Right atrium auricular region (tissue), 2 donors: ENCODE results near the gene JUND. TPM values are rescaled to one million over a fixed set of nuclear protein-coding genes. Genes with fewer than 3 reads are reported as not detected.

Source experiments
- DNase-seq: peaks from one replicate; pipeline ENCODE4 v3.0.0-alpha.2; 2019; ENCODE audit warnings: low spot score
- H3K27ac ChIP-seq, 2 donors: fragments of 200-600 bp; sonication (generic); 1 replicate in 1 of 2; 2 replicates in 1 of 2; pipeline ENCODE4 v1.5.1; 2016 to 2019
- H3K27me3 ChIP-seq, 2 donors: fragments of 200-600 bp; sonication (generic); one replicate each; pipeline versions ENCODE4 v1.5.1 to v1.6.0; 2017 to 2019
- H3K36me3 ChIP-seq: fragments of 200-600 bp; sonication (generic); one replicate; pipeline ENCODE4 v1.5.1; 2016
- H3K4me1 ChIP-seq, 2 donors: fragments of 200-600 bp; sonication (generic); one replicate each; pipeline versions ENCODE4 v1.5.1 to v1.6.0; 2017 to 2019
- H3K4me3 ChIP-seq, 2 donors: fragments of 200-600 bp; sonication (generic); 1 replicate in 1 of 2; 2 replicates in 1 of 2; pipeline ENCODE4 v1.5.1; 2017 to 2019; ENCODE audit warnings: mild to moderate bottlenecking in 1 of 2, moderate library complexity in 1 of 2
- H3K9me3 ChIP-seq, 2 donors: fragments of 200-600 bp; sonication (generic); one replicate each; pipeline ENCODE4 v1.5.1; 2019
- total RNA-seq, 2 donors: library from RNA; depleted of rRNA; stranded (reverse); fragments of >200 nt; gene quantifications; one replicate each; pipeline ENCODE4 v1.1.0, GENCODE V29; 2016
- TF ChIP-seq, protein P1 (sequence below), 2 donors: fragments of 200-600 bp; sonication (generic); IDR thresholded peaks; one replicate each; pipeline ENCODE4 v1.5.1; 2019; ENCODE audit warnings: antibody characterized with exemption in 2 of 2

JUND gene
- total RNA-seq, 2 donors from 2014 or later = 240 to 420 TPM

DNA sequence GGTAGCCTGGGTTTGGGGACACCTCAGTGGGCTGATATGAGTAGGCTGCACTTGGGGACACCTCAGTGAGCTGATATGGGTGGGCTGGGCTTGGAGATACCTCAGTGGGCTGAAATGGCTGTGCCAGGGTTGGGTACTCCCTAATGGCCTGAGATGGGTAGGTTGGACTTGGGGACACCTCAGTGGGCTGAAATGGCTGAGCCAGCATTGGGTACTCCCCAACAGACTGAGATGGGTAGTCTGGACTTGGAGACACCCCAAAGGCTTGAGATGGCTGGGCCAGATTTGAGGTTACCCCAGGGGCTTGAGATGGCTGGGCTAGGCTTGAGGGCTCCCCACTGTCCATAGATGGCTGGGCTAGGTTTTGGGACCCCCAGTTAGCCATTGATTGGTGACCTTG lies 19.3 kb downstream of the JUND start:
- TF ChIP-seq, protein P1, sequence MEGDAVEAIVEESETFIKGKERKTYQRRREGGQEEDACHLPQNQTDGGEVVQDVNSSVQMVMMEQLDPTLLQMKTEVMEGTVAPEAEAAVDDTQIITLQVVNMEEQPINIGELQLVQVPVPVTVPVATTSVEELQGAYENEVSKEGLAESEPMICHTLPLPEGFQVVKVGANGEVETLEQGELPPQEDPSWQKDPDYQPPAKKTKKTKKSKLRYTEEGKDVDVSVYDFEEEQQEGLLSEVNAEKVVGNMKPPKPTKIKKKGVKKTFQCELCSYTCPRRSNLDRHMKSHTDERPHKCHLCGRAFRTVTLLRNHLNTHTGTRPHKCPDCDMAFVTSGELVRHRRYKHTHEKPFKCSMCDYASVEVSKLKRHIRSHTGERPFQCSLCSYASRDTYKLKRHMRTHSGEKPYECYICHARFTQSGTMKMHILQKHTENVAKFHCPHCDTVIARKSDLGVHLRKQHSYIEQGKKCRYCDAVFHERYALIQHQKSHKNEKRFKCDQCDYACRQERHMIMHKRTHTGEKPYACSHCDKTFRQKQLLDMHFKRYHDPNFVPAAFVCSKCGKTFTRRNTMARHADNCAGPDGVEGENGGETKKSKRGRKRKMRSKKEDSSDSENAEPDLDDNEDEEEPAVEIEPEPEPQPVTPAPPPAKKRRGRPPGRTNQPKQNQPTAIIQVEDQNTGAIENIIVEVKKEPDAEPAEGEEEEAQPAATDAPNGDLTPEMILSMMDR (IDR thresholded peaks at IDR 0.05) = no peak
- no peak overlapping the region for H3K4me3 ChIP-seq
- no peak overlapping the region for H3K27ac ChIP-seq
- H3K27me3 ChIP-seq = no peaks in the 10 kb centered on the region
- H3K9me3 ChIP-seq = no peaks in the 10 kb centered on the region
- DNase-seq = no peak
- H3K36me3 ChIP-seq = peaks cover 15% of the 10 kb centered on the region
- H3K4me1 ChIP-seq = no peaks in the 10 kb centered on the region

DNA sequence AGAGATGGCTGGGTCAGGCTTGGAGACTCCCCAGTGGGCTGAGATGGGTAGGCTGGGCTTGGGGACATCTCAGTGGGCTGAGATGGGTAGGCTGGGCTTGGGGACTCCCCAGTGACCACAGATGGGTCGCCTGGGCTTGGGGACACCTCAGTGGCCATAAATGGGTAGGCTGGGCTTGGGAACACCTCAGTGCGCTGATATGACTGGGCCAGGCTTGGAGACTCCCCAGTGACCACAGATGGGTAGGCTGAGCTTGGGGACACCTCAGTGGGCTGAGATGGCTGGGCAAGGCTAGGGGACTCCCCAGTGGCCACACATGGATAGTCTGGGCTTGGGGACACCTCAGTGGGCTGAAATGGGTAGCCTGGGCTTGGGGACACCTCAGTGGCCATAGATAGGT lies 19.9 kb downstream of the JUND start:
- Histone ChIP-seq H3K4me3 (no peak overlapping the region), H3K4me1 (no peaks in the 10 kb centered on the region), H3K36me3 (peaks cover 9% of the 10 kb centered on the region), H3K27me3 (no peaks in the 10 kb centered on the region), H3K9me3 (no peaks in the 10 kb centered on the region), H3K27ac (no peak overlapping the region)
- DNase-seq = no peak
- TF ChIP-seq, protein P1 (IDR thresholded peaks at IDR 0.05) = no peak

DNA sequence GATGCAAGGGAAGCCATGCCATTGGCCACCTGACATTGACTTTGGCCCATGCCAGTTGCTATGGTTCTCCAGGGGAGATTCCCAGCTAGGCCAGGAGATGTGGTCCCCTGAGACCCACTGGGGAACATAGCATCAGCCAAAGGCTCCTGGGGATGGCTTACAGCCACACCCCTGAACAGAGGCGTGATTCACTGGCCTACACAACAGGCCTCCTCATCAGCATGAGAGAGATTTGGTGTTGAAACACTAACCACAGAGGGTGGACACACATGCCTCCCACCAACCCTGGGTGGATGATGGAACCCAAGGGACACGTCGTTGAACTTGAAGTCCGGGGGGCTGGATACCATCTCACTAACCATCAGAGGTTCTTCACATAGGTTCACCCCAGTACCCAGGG lies 21.5 kb downstream of the JUND start:
- no peaks in the 10 kb centered on the region for H3K27me3 ChIP-seq
- TF ChIP-seq, protein P1 (IDR thresholded peaks at IDR 0.05) = no peak
- no peak for DNase-seq
- no peaks in the 10 kb centered on the region for H3K9me3 ChIP-seq
- H3K36me3 ChIP-seq = no peaks in the 10 kb centered on the region
- H3K4me1 ChIP-seq = no peaks in the 10 kb centered on the region
- H3K4me3 ChIP-seq = no peak overlapping the region
- no peak overlapping the region for H3K27ac ChIP-seq

DNA sequence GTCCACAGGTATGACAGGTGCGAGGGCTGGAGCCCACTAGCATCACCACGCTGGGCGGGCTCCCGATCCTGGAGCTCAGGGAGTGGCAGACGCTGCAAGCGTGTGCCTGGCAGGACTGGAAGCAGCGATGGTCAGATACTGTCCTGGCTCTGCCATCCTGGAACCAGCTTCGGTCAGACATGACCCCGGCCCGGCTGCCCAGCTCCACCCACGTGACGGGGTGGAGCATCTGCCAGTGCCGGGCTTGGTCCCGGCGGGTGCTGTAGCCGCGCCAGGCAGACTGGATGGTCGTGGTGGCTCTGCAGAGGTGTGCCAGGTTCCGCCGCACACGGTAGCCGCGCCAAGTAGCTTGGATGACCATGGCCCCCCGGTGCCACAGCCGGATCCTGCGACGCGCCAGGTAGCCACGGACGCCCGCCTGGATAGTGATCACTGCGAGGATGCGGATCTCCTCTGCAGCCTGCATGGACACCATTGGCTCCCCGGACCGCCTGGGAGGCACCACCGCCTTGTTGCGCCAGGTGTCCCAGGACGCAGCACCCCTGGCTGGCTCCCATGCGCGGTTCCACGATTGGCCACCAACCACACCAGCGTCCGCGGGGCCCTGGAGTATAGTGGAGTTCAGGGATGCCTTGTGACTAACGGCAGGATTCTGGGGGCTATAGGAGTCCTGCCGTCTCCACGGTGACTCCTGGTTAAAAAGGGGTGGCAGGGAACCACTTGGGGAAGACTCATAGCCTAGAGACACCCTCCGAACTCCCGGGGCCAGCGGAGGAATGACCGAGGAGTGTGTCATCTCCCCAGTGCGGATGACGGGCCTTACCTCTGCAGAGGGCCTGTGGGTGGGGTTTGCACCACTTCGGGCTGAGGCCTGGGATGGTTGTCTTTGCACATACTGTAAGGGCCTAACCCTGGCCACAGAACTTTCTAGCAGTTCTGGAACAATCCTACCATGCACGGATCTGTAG lies 23.6 kb downstream of the JUND start:
- no peaks in the 10 kb centered on the region for H3K9me3 ChIP-seq
- TF ChIP-seq, protein P1 (IDR thresholded peaks at IDR 0.05) = no peak
- no peak overlapping the region for H3K27ac ChIP-seq
- H3K36me3 ChIP-seq = no peaks in the 10 kb centered on the region
- DNase-seq = no peak
- H3K27me3 ChIP-seq = no peaks in the 10 kb centered on the region
- no peak overlapping the region for H3K4me3 ChIP-seq
- H3K4me1 ChIP-seq = no peaks in the 10 kb centered on the region

DNA sequence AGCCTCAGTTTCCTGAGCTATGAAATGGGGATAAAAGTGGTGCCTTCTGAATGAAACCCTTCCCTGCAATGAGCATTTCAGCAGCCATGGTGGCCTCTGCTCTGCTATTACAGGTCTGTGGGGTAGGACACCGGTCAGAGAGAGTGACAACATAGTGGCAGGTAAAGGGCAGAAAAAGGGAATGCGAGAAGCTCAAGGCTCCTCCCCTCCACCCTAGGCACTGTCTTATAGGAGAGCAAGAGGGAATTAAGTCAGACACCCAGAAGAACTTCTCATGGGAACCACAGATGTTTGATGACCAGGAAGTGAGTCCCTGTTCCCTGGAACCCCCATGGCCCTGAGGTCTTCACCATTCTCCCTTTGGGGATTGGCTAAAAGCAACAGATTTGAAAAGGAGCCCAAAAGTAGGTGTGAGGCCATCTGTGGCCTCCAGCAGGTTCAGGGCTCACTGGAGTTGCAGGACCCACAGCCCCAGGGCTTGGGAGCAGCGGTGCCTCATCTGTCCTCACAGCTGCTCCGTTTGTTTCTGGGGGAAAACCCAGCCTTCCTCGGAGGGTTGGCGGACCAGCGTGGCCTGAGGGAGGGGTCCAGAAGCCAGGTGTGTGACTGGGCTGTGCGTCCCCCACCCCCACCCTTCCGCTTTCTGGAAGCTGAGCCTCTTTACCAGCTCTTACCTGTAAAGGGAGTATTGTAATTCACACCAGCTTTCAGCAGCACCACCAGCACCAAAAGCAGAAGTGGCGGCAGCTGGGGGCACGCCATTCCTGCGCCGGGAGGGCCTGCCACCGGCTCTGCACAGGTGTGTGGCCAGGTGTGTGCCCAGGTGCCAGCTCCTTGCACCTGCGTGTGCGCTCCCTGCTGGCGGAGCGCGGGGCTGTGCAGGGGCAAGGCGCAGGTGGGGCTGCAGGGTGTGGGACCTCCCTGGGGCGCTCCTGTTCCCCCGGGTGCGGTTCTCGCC lies 26.6 kb downstream of the JUND start:
- H3K27me3 ChIP-seq = no peaks in the 10 kb centered on the region
- DNase-seq = no peak
- H3K9me3 ChIP-seq = peaks cover 0 to 3% of the 10 kb centered on the region in 2 donors
- no peak overlapping the region for H3K4me3 ChIP-seq
- no peak overlapping the region for H3K27ac ChIP-seq
- no peaks in the 10 kb centered on the region for H3K4me1 ChIP-seq
- TF ChIP-seq, protein P1 (IDR thresholded peaks at IDR 0.05) = no peak
- no peaks in the 10 kb centered on the region for H3K36me3 ChIP-seq
